Endodermal cell (in vitro differentiated cells): ENCODE data around the gene ABL1. TPM values are rescaled to one million over a fixed set of nuclear protein-coding genes. Genes with fewer than 3 reads are reported as not detected.

Source experiments
- DNase-seq: peaks from one replicate; pipeline ENCODE4 v3.0.0-alpha.2; 2017
- H3K27ac ChIP-seq: 2 replicates; pipeline ENCODE4 v1.5.1; 2013; ENCODE audit warnings: mild to moderate bottlenecking, low read depth, low read length, moderate library complexity
- H3K27me3 ChIP-seq: 2 replicates; pipeline ENCODE4 v1.6.1; 2013; ENCODE audit warnings: mild to moderate bottlenecking, low read length, moderate library complexity; ENCODE audit not compliant: insufficient read depth, control insufficient read depth, poor library complexity, severe bottlenecking
- H3K36me3 ChIP-seq: 2 replicates; pipeline ENCODE4 v1.7.0; 2013; ENCODE audit warnings: mild to moderate bottlenecking, low read length, moderate library complexity; ENCODE audit not compliant: control insufficient read depth, insufficient read depth
- H3K4me1 ChIP-seq: one replicate; pipeline ENCODE4 v1.7.0; 2013; ENCODE audit warnings: low read length; ENCODE audit not compliant: control insufficient read depth, insufficient read depth
- H3K4me3 ChIP-seq: 2 replicates; pipeline ENCODE4 v1.5.1; 2013; ENCODE audit warnings: mild to moderate bottlenecking, low read length, moderate library complexity
- H3K9ac ChIP-seq: 2 replicates; pipeline ENCODE4 v1.6.1; 2013; ENCODE audit warnings: mild to moderate bottlenecking, low read length, moderate library complexity; ENCODE audit not compliant: poor library complexity, severe bottlenecking; ENCODE audit errors: extremely low read depth
- H3K9me3 ChIP-seq: 2 replicates; pipeline ENCODE4 v1.6.1; 2013; ENCODE audit warnings: mild to moderate bottlenecking, low read length, moderate library complexity; ENCODE audit not compliant: control insufficient read depth
- H3K27ac Mint-ChIP-seq: 2 replicates; pipeline ENCODE4 v1.8.0; 2020; ENCODE audit warnings: mixed read lengths
- H3K27me3 Mint-ChIP-seq: 2 replicates; pipeline ENCODE4 v1.8.0; 2021; ENCODE audit warnings: mild to moderate bottlenecking, mixed read lengths; ENCODE audit not compliant: insufficient read depth
- H3K36me3 Mint-ChIP-seq: 2 replicates; pipeline ENCODE4 v1.8.0; 2020; ENCODE audit warnings: low read depth, mixed read lengths
- H3K4me1 Mint-ChIP-seq: 2 replicates; pipeline ENCODE4 v1.8.0; 2020; ENCODE audit warnings: mixed read lengths
- H3K4me3 Mint-ChIP-seq: 2 replicates; pipeline ENCODE4 v1.8.0; 2020; ENCODE audit warnings: mild to moderate bottlenecking, moderate library complexity, mixed read lengths
- H3K9me3 Mint-ChIP-seq: 2 replicates; pipeline ENCODE4 v1.8.0; 2020; ENCODE audit warnings: mild to moderate bottlenecking, mixed read lengths
- WGBS, 2 experiments: methylation state at CpG; one replicate each; pipeline versions ENCODE4 v1.1.5 to v1.1.7; 2013; ENCODE audit warnings: missing lambda C conversion rate in 2 of 2, mixed read lengths in 1 of 2; ENCODE audit not compliant: insufficient coverage in 1 of 2, insufficient read length in 1 of 2; 5-methylcytosine and 5-hydroxymethylcytosine counted together
- total RNA-seq, 2 donors: library from RNA; stranded (reverse); fragmentation: NEBNext Ultra II Directional in 1 of 2; extraction: Animal tissue kit (Norgen Biotek cat#: 25700) in 1 of 2; gene quantifications; 2 replicates in 1 of 2; 3 replicates in 1 of 2; pipeline ENCODE4 v1.2.1, GENCODE V29; 2021
- TF ChIP-seq, protein P1 (sequence below): fragments of 200-600 bp; sonication (generic); conservative IDR thresholded peaks from 2 replicates; pipeline ENCODE4 v1.5.0; 2021; ENCODE audit warnings: antibody characterized with exemption, mild to moderate bottlenecking

The ABL1 gene
- total RNA-seq, 2 donors from 2014 or later = 78.8 to 94.1 TPM

DNA sequence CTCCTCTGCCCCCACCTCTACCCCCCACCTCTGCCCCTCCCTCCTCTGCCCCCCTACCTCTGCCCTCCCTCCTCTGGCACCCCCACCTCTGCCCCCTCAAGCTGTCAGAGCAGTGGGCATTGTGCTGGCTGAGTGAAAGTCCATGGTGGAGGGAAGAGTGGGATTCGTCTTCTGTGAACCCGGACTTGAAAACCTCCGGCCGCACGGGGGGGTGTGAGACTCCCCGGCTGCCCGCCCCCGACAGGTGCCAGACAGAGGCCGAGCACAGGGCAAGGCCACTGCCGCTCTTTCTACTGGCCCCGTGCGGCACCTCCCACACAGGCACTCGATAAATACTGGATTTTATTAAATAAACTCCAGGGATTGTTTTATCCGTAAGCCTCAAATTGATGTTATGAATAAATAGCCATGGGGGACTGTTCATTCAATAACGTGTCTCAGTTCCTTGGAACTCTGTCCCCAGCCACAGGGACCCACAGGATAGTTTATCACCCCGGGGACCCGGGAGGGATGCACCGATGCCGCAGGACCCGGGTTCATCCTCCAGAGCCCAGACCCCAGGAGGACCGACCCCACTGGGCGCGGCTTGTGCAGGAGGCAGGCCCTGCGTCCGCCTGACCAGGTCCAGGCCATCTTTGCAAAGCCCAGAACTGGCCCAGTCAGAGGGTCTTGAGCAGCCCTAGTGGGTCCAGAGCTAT, 64.1 kb downstream of the ABL1 start:
- Histone ChIP-seq H3K9me3 (no peaks in the 10 kb centered on the region), H3K27ac (no peak overlapping the region), H3K4me1 (no peaks in the 10 kb centered on the region), H3K36me3 (no peaks in the 10 kb centered on the region), H3K27me3 (no peaks in the 10 kb centered on the region), H3K9ac (no peak overlapping the region), H3K4me3 (no peak overlapping the region)
- WGBS, 2 experiments = 92 to 93% methylated on average over 20 to 25 of the region's 25 CpGs
- no peaks in the 10 kb centered on the region for H3K9me3 Mint-ChIP-seq
- no peaks in the 10 kb centered on the region for H3K4me1 Mint-ChIP-seq
- TF ChIP-seq, protein P1, sequence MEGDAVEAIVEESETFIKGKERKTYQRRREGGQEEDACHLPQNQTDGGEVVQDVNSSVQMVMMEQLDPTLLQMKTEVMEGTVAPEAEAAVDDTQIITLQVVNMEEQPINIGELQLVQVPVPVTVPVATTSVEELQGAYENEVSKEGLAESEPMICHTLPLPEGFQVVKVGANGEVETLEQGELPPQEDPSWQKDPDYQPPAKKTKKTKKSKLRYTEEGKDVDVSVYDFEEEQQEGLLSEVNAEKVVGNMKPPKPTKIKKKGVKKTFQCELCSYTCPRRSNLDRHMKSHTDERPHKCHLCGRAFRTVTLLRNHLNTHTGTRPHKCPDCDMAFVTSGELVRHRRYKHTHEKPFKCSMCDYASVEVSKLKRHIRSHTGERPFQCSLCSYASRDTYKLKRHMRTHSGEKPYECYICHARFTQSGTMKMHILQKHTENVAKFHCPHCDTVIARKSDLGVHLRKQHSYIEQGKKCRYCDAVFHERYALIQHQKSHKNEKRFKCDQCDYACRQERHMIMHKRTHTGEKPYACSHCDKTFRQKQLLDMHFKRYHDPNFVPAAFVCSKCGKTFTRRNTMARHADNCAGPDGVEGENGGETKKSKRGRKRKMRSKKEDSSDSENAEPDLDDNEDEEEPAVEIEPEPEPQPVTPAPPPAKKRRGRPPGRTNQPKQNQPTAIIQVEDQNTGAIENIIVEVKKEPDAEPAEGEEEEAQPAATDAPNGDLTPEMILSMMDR = no peak
- no peak for DNase-seq
- no peak overlapping the region for H3K4me3 Mint-ChIP-seq
- no peaks in the 10 kb centered on the region for H3K36me3 Mint-ChIP-seq
- no peak overlapping the region for H3K27ac Mint-ChIP-seq
- no peaks in the 10 kb centered on the region for H3K27me3 Mint-ChIP-seq

DNA sequence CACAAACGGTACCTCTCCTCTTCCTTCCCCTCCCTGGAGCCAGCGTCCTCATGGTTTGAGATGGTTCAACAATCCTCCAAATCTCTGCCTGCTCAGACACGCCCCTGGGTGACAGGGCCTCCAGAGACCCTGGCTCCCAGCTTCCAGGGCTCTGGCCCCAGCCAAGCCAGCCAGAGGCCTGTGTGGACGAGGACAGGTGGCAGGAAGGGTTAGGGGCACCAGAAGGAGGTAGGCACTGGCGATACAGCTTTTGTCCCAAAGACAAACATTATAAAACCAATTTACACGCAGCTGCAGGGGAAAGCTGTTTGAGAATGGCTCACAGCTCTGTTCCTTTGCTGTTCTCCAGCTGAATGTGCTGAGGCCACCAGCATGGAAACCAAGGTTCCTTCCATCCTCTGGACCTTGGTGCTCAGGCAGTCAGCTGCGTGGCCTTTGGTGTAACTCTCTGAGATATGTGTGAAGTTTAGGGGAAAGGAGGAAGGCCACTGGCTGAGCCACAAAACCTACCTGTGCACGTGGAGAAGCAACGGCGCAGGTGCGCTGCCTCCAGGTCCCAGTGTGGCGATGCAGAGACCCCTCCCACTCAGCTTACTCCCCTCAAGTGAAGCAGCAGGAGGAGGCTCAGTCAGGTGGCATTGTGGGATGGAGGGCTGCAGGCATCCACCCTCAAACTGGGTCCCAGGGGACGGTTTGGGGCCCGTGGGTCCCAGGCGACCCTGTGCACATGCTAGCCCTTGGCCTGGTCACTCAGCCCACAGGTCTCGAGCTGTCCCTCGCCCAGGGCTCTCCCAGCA, 65.8 kb downstream of the ABL1 start:
- H3K4me1 ChIP-seq = no peaks in the 10 kb centered on the region
- no peak for DNase-seq
- H3K9me3 Mint-ChIP-seq = no peaks in the 10 kb centered on the region
- no peak overlapping the region for H3K9ac ChIP-seq
- no peaks in the 10 kb centered on the region for H3K9me3 ChIP-seq
- 89 to 97% methylated on average over 8 to 17 of the region's 17 CpGs for WGBS, 2 experiments
- no peaks in the 10 kb centered on the region for H3K36me3 Mint-ChIP-seq
- TF ChIP-seq, protein P1 = no peak
- H3K27ac Mint-ChIP-seq = no peak overlapping the region
- no peak overlapping the region for H3K27ac ChIP-seq
- H3K27me3 ChIP-seq = no peaks in the 10 kb centered on the region
- H3K4me1 Mint-ChIP-seq = no peaks in the 10 kb centered on the region
- no peak overlapping the region for H3K4me3 ChIP-seq
- H3K4me3 Mint-ChIP-seq = no peak overlapping the region
- H3K27me3 Mint-ChIP-seq = no peaks in the 10 kb centered on the region
- no peaks in the 10 kb centered on the region for H3K36me3 ChIP-seq

DNA sequence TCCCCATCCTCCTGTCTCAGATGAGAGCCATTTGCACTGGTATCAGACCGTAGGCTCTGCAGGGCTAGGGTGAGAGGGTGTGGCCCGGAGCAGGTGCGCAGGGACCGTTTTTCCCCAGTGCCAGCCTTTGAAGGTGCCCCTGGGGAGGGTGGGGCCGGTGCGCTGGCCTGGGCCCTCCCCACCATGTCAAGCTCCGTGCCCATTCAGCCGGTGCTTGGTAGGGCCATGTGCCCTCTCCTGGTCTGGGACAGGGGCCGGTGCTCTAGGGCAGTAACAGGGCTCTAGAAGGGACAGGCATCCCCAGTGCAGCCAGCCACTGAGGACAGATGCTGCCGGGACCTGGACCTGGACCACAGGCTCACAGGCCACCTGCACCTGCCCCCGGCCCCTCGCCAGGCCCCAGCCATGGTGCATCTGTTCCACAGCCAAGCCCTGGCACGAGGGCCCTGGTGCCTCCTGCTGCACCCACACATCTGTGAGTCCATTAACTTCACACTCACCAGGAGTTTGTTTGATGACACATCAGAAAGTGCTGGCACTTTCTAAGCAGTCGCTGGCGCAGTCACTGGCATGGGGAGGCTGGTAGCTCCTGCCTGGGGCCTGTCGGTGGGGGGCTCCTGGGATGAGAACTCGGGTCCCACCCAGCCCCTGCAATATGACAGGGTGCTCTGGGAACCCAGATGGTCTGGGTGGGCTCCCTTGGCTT, 66.6 kb downstream of the ABL1 start:
- Histone ChIP-seq H3K27me3 (no peaks in the 10 kb centered on the region), H3K9ac (no peak overlapping the region), H3K27ac (no peak overlapping the region), H3K4me3 (no peak overlapping the region), H3K9me3 (no peaks in the 10 kb centered on the region), H3K36me3 (no peaks in the 10 kb centered on the region), H3K4me1 (no peaks in the 10 kb centered on the region)
- no peaks in the 10 kb centered on the region for H3K36me3 Mint-ChIP-seq
- H3K9me3 Mint-ChIP-seq = no peaks in the 10 kb centered on the region
- WGBS, 2 experiments = 92 to 96% methylated on average over 13 to 17 of the region's 17 CpGs
- H3K27ac Mint-ChIP-seq = no peak overlapping the region
- no peaks in the 10 kb centered on the region for H3K27me3 Mint-ChIP-seq
- H3K4me1 Mint-ChIP-seq = no peaks in the 10 kb centered on the region
- TF ChIP-seq, protein P1 = no peak
- no peak for DNase-seq
- no peak overlapping the region for H3K4me3 Mint-ChIP-seq
